ENCODE data around the gene NCOA1.

Gene NCOA1

DNA sequence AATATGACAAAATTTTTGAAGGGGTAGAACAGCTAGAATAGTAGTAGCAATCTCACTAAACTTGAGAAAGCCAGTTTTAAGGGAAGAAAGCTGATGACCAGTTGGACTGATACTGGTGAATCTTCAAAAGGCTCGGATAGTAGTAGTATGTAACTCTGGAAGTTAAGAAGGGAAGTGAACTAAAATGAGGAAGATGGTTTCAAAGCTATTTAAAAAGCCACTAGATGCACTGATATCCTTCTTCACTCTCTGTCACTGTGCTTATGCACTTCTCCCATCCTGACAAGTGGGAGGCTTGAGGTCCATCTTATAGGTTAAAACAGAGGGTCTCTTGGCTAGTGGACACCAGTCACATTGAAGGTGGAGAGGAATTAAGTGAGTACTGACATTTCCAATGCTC is 141.1 kb downstream of the NCOA1 start:
- TF ChIP-seq, protein P1, sequence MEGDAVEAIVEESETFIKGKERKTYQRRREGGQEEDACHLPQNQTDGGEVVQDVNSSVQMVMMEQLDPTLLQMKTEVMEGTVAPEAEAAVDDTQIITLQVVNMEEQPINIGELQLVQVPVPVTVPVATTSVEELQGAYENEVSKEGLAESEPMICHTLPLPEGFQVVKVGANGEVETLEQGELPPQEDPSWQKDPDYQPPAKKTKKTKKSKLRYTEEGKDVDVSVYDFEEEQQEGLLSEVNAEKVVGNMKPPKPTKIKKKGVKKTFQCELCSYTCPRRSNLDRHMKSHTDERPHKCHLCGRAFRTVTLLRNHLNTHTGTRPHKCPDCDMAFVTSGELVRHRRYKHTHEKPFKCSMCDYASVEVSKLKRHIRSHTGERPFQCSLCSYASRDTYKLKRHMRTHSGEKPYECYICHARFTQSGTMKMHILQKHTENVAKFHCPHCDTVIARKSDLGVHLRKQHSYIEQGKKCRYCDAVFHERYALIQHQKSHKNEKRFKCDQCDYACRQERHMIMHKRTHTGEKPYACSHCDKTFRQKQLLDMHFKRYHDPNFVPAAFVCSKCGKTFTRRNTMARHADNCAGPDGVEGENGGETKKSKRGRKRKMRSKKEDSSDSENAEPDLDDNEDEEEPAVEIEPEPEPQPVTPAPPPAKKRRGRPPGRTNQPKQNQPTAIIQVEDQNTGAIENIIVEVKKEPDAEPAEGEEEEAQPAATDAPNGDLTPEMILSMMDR (IDR thresholded peaks at IDR 0.05; ENCODE audit: low read depth, low read length, missing control alignments) = no peak
- no peak for DNase-seq (ENCODE audit: extremely low read depth, low read depth)
- no peak overlapping the region for H3K4me3 ChIP-seq (replicated peaks; ENCODE audit: low read depth, low read length)

- TF ChIP-seq, protein P1 (IDR thresholded peaks at IDR 0.05; ENCODE audit: low read depth, low read length, missing control alignments) = no peak
Measured at GRCh38 chr2:24635181-24635580, 144.1 kb downstream of the NCOA1 start.

DNA sequence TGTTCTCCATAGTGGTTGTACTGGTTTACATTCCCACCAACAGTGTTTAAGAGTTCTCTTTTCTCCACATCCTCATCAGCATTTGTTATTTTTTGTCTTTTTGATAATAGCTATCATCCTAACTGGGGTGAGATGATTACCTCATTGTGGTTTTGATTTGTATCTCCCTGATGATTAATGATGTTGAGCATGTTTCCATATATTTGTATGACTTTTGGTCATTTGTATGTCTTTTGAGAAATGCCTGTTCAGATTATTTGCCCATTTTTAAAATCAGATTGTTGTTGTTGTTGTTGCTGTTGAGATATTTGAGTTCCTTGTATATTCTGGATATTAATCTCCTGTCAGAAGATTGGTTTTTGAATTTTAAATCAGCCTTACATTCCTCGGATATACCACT is 147.5 kb downstream of the NCOA1 start:
- TF ChIP-seq, protein P1 (IDR thresholded peaks at IDR 0.05; ENCODE audit: low read depth, low read length, missing control alignments) = no peak
- no peak overlapping the region for H3K4me3 ChIP-seq (replicated peaks; ENCODE audit: low read depth, low read length)
- no peak for DNase-seq (ENCODE audit: extremely low read depth, low read depth)

More at GRCh38 chr2:24635181-24635580, 144.1 kb downstream of the NCOA1 start:
- H3K4me3 ChIP-seq (replicated peaks; ENCODE audit: low read depth, low read length) = no peak overlapping the region
- peak; percentile 4 for DNase-seq (ENCODE audit: extremely low read depth, low read depth)

- H3K4me3 ChIP-seq (replicated peaks; ENCODE audit: low read depth, low read length) = no peak overlapping the region
- no peak for DNase-seq (ENCODE audit: extremely low read depth, low read depth)
- TF ChIP-seq, protein P1 (IDR thresholded peaks at IDR 0.05; ENCODE audit: low read depth, low read length, missing control alignments) = no peak
Measured at GRCh38 chr2:24642351-24642750, 151.3 kb downstream of the NCOA1 start.

DNA sequence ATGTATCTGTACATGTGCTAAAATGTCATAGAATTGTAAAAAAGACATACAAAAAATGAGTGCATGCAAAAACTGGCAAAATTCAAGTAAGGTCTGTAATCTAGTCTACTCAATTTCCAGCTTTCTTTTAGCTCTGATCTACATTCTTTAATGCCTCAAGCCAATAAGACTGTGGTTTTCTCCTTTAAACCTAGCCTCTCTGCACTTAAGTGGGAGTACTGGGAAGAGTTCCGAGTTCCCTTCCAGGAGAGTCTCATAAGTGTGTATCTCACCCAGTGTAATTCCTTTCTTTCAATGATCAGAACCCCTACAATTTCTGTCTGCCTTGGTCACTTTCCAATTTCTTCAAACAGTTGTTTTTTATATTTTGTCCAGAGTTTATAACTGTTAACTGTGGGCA is 152.0 kb downstream of the NCOA1 start:
- TF ChIP-seq, protein P1 (IDR thresholded peaks at IDR 0.05; ENCODE audit: low read depth, low read length, missing control alignments) = no peak
- H3K4me3 ChIP-seq (replicated peaks; ENCODE audit: low read depth, low read length) = no peak overlapping the region
- no peak for DNase-seq (ENCODE audit: extremely low read depth, low read depth)

DNA sequence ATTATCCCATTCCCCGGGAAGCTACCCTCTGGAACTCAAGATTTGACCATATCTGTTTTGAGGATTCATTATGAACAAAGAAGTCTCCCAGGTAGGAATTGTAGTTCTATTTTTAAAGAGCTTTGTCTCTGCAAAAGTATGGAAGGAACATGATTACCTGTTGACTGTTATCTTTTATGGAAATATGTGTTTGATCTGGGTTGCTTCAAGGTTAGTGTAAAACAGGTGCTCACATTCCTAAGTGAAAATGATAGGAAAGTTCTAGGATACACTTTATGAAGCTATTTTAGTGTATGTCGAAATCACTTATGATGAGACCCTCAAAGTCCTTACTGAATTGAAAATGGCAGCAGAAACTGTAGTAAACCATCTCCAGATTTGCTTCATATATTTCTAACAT is 153.0 kb downstream of the NCOA1 start:
- TF ChIP-seq, protein P1 (IDR thresholded peaks at IDR 0.05; ENCODE audit: low read depth, low read length, missing control alignments) = no peak
- no peak overlapping the region for H3K4me3 ChIP-seq (replicated peaks; ENCODE audit: low read depth, low read length)
- DNase-seq (ENCODE audit: extremely low read depth, low read depth) = no peak

- H3K4me3 ChIP-seq (replicated peaks; ENCODE audit: low read depth, low read length) = no peak overlapping the region
- TF ChIP-seq, protein P1 (IDR thresholded peaks at IDR 0.05; ENCODE audit: low read depth, low read length, missing control alignments) = no peak
- no peak for DNase-seq (ENCODE audit: extremely low read depth, low read depth)
Measured at GRCh38 chr2:24650997-24651642, 160.1 kb downstream of the NCOA1 start.
